CD4-positive, CD25-positive, alpha-beta regulatory T cell (primary cell): ENCODE measurements around the gene WEE1. TPM values are rescaled to one million over a fixed set of nuclear protein-coding genes. Genes with fewer than 3 reads are reported as not detected.
A peak's percentile ranks its signal among the peaks of the same experiment; 100 is the strongest.

Experiments
- ATAC-seq, 2 donors: fragments of 150-1000 bp; cut with Tn5 transposase; one replicate each; pipeline ENCODE4 v1.10.0; 2021; ENCODE audit warnings: low read depth in 2 of 2, moderate number of reproducible peaks in 2 of 2, moderate library complexity in 1 of 2
- DNase-seq, 3 donors: peaks; one replicate each; pipeline versions ENCODE4 v3.0.0 to v3.0.0-alpha.2; 2012 to 2022; ENCODE audit warnings: mixed read lengths in 1 of 3
- H3K27ac ChIP-seq: one replicate; pipeline ENCODE4 v1.7.0; 2013; ENCODE audit warnings: mild to moderate bottlenecking, low read length; ENCODE audit not compliant: insufficient read depth, poor library complexity, severe bottlenecking
- H3K27me3 ChIP-seq: one replicate; pipeline ENCODE4 v1.7.0; 2013; ENCODE audit warnings: low read length; ENCODE audit not compliant: control insufficient read depth, insufficient read depth
- H3K36me3 ChIP-seq: one replicate; pipeline ENCODE4 v1.7.0; 2013; ENCODE audit warnings: mild to moderate bottlenecking, low read length, moderate library complexity; ENCODE audit not compliant: control insufficient read depth, insufficient read depth
- H3K4me1 ChIP-seq: 2 replicates; pipeline ENCODE4 v1.7.0; 2013; ENCODE audit warnings: mild to moderate bottlenecking, low read length; ENCODE audit not compliant: insufficient read depth, control insufficient read depth, poor library complexity, severe bottlenecking
- H3K4me3 ChIP-seq: one replicate; pipeline ENCODE4 v1.7.0; 2013; ENCODE audit warnings: low read depth, mild to moderate bottlenecking, low read length, moderate library complexity
- H3K9me3 ChIP-seq, 2 experiments: 1 replicate in 1 of 2; 2 replicates in 1 of 2; pipeline ENCODE4 v1.7.0; 2013; ENCODE audit warnings: low read length in 2 of 2, mild to moderate bottlenecking in 1 of 2, moderate library complexity in 1 of 2; ENCODE audit not compliant: control insufficient read depth in 2 of 2
- H3K27ac Mint-ChIP-seq, 3 donors: one replicate each; pipeline ENCODE4 v1.8.0; 2020 to 2022; ENCODE audit warnings: mild to moderate bottlenecking in 3 of 3, mixed read lengths in 3 of 3, moderate library complexity in 2 of 3
- H3K27me3 Mint-ChIP-seq: one replicate; pipeline ENCODE4 v1.8.0; 2022; ENCODE audit warnings: mild to moderate bottlenecking, mixed read lengths
- H3K36me3 Mint-ChIP-seq: one replicate; pipeline ENCODE4 v1.8.0; 2020; ENCODE audit warnings: mixed read lengths
- H3K4me1 Mint-ChIP-seq, 4 donors: one replicate each; pipeline ENCODE4 v1.8.0; 2020 to 2022; ENCODE audit warnings: mixed read lengths in 4 of 4, mild to moderate bottlenecking in 1 of 4
- H3K4me3 Mint-ChIP-seq, 4 donors: one replicate each; pipeline ENCODE4 v1.8.0; 2020 to 2022; ENCODE audit warnings: mild to moderate bottlenecking in 4 of 4, mixed read lengths in 4 of 4, moderate library complexity in 3 of 4
- H3K9me3 Mint-ChIP-seq, 7 donors: one replicate each; pipeline ENCODE4 v1.8.0; 2020 to 2022; ENCODE audit warnings: mixed read lengths in 7 of 7, mild to moderate bottlenecking in 3 of 7, moderate library complexity in 2 of 7
- polyA plus RNA-seq, 4 donors: library from polyadenylated mRNA; unstranded; fragments of 300-500 nt; fragmentation: Illumina TruSeq; gene quantifications; one replicate each; pipeline ENCODE4 v1.2.3, GENCODE V29; 2021
- total RNA-seq: library from RNA; stranded (reverse); gene quantifications from one replicate; pipeline ENCODE4 v1.2.3, GENCODE V29; 2022

The WEE1 gene
- total RNA-seq (41.1 TPM), polyA plus RNA-seq (10 to 100 TPM; 11.5 to 25.4 (median 18.9) TPM)

GRCh38 chr11:9573052-9573774, at the start of gene WEE1:
TSS of gene WEE1 (plus strand) at chr11:9573670. CDS start at chr11:9573934, 264 bp downstream.
- H3K27me3 Mint-ChIP-seq = no peaks in the 10 kb centered on the region
- peak; percentile 94 to 95 for ATAC-seq
- Histone ChIP-seq H3K36me3 (no peaks in the 10 kb centered on the region), H3K27me3 (no peaks in the 10 kb centered on the region), H3K27ac (peak within 1 kb of the TSS; percentile 84), H3K4me1 (peaks cover 34% of the 10 kb centered on the region), H3K4me3 (peak within 1 kb of the TSS; percentile 93), H3K9me3 (no peaks in the 10 kb centered on the region)
- DNase-seq = peak; percentile 94 to 98 (median 95)
- H3K4me3 Mint-ChIP-seq = peak within 1 kb of the TSS; percentile 87 to 96 (median 90)
- peaks cover 5% of the 10 kb centered on the region for H3K36me3 Mint-ChIP-seq
- H3K27ac Mint-ChIP-seq = peak within 1 kb of the TSS; percentile 76 to 93 (median 87)
- H3K4me1 Mint-ChIP-seq = peaks cover 20 to 50% (median 36%) of the 10 kb centered on the region in 4 donors
- peaks cover 0 to 1% (median 0%) of the 10 kb centered on the region in 7 donors for H3K9me3 Mint-ChIP-seq

DNA sequence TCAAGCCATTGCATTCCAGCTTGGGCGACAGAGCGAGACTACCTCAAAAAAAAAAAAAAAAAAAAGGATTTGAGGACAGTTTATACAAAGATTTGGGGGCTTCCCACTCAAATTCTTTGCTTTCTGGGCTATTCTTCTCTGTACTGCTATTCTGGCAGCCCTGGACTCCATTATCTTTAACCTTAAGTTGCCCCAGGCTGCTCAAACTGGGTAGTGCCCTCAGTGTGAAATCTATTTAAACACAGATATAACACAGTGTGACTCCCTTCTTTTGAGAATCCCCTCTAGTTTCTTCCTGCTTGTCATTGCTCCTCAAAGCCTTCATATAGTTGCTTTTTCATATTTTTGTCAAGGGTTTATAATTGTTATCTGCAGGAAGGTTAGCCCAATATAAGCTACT, 49.5 kb upstream of the WEE1 start:
- Mint-ChIP-seq H3K27ac (no peak overlapping the region), H3K27me3 (no peaks in the 10 kb centered on the region), H3K4me3 (no peak overlapping the region), H3K36me3 (peaks cover 33% of the 10 kb centered on the region), H3K4me1 (peaks cover 0 to 2% (median 0%) of the 10 kb centered on the region in 4 donors), H3K9me3 (no peaks in the 10 kb centered on the region)
- Histone ChIP-seq H3K27ac (no peak overlapping the region), H3K4me1 (peaks cover under 1% of the 10 kb centered on the region), H3K9me3 (no peaks in the 10 kb centered on the region), H3K27me3 (no peaks in the 10 kb centered on the region), H3K4me3 (no peak overlapping the region), H3K36me3 (peaks cover 35% of the 10 kb centered on the region)
- ATAC-seq (no peak), DNase-seq (no peak)

GRCh38 chr11:9525116-9525515, 48.4 kb upstream of the WEE1 start:
- no peak for ATAC-seq
- Mint-ChIP-seq H3K4me1 (peaks cover 0 to 2% (median 0%) of the 10 kb centered on the region in 4 donors), H3K27ac (no peak overlapping the region), H3K4me3 (peak overlapping the region in 1 of 4 donors; percentile 83), H3K9me3 (no peaks in the 10 kb centered on the region), H3K36me3 (peaks cover 28% of the 10 kb centered on the region), H3K27me3 (no peaks in the 10 kb centered on the region)
- peaks cover 6% of the 10 kb centered on the region for H3K4me1 ChIP-seq
- no peaks in the 10 kb centered on the region for H3K9me3 ChIP-seq
- no peak overlapping the region for H3K4me3 ChIP-seq
- H3K36me3 ChIP-seq = peaks cover 36% of the 10 kb centered on the region
- no peaks in the 10 kb centered on the region for H3K27me3 ChIP-seq
- no peak for DNase-seq
- H3K27ac ChIP-seq = no peak overlapping the region

- H3K36me3 Mint-ChIP-seq = peaks cover 21% of the 10 kb centered on the region
- H3K9me3 Mint-ChIP-seq = no peaks in the 10 kb centered on the region
- Histone ChIP-seq H3K27ac (no peak overlapping the region), H3K4me1 (peaks cover 6% of the 10 kb centered on the region), H3K36me3 (peaks cover 28% of the 10 kb centered on the region), H3K4me3 (no peak overlapping the region), H3K9me3 (no peaks in the 10 kb centered on the region), H3K27me3 (no peaks in the 10 kb centered on the region)
- H3K4me3 Mint-ChIP-seq = no peak overlapping the region
- DNase-seq (no peak), ATAC-seq (no peak)
- peaks cover 0 to 2% (median 0%) of the 10 kb centered on the region in 4 donors for H3K4me1 Mint-ChIP-seq
- H3K27me3 Mint-ChIP-seq = no peaks in the 10 kb centered on the region
- H3K27ac Mint-ChIP-seq = no peak overlapping the region
Measured at GRCh38 chr11:9527481-9528135, 45.9 kb upstream of the WEE1 start.

- Mint-ChIP-seq H3K9me3 (no peaks in the 10 kb centered on the region), H3K27ac (no peak overlapping the region), H3K27me3 (no peaks in the 10 kb centered on the region), H3K4me3 (no peak overlapping the region), H3K4me1 (peaks cover 0 to 2% (median 0%) of the 10 kb centered on the region in 4 donors), H3K36me3 (peaks cover 19% of the 10 kb centered on the region)
- H3K36me3 ChIP-seq = peaks cover 28% of the 10 kb centered on the region
- peaks cover 6% of the 10 kb centered on the region for H3K4me1 ChIP-seq
- H3K27ac ChIP-seq = no peak overlapping the region
- DNase-seq (no peak), ATAC-seq (no peak)
- no peaks in the 10 kb centered on the region for H3K9me3 ChIP-seq
- H3K4me3 ChIP-seq = no peak overlapping the region
- H3K27me3 ChIP-seq = no peaks in the 10 kb centered on the region
Measured at GRCh38 chr11:9528136-9528501, 45.4 kb upstream of the WEE1 start.

DNA sequence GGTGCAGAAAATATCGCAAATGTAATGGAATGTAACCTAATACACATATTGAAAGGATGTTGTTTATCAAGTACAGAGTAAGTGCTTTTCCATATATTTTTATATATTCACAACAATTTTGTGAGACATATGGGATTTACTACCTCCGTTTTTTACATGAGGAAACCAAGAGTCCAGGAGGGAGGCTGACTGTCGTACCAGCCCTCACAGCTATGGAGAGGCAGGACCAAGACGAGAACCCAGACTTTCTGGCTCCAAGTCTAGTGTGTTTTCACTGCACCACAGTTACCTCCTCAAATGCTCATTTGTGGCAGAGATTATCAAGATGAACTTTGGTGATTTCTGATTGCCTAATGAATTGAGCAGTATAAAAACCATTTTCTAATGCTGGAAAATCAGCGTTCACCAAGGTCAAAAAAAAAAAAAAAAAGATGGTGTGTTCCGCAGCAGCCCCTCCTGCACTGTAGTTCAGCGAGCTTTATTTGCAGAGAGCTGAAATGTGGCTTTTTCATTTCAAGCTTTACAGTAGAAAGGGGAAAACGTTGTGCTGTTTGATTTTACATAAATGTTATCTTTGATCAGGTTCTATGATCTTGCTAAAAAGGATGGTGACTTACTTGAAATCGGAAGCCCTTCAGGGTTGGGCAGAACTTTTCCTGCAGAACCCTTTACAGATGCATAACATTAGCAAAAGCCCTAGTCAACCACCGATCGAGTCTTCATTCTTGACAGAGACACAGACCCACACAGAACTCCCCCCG, 44.7 kb upstream of the WEE1 start:
- Mint-ChIP-seq H3K36me3 (peaks cover 19% of the 10 kb centered on the region), H3K4me1 (peaks cover 0 to 2% (median 0%) of the 10 kb centered on the region in 4 donors), H3K27ac (peak overlapping the region in 2 of 3 donors; percentile 25 to 60), H3K27me3 (no peaks in the 10 kb centered on the region), H3K4me3 (peak overlapping the region in 3 of 4 donors; percentile 41 to 63 (median 54)), H3K9me3 (no peaks in the 10 kb centered on the region)
- H3K4me3 ChIP-seq = peak overlapping the region; percentile 41
- H3K4me1 ChIP-seq = peaks cover 6% of the 10 kb centered on the region
- H3K27ac ChIP-seq = peak overlapping the region; percentile 47
- no peaks in the 10 kb centered on the region for H3K9me3 ChIP-seq
- no peak for ATAC-seq
- no peaks in the 10 kb centered on the region for H3K27me3 ChIP-seq
- DNase-seq = peak in 1 of 3 donors; percentile 10
- H3K36me3 ChIP-seq = peaks cover 28% of the 10 kb centered on the region

- H3K27me3 ChIP-seq = no peaks in the 10 kb centered on the region
- peaks cover 6% of the 10 kb centered on the region for H3K4me1 ChIP-seq
- ATAC-seq (no peak), DNase-seq (no peak)
- H3K36me3 Mint-ChIP-seq = peaks cover 22% of the 10 kb centered on the region
- peak overlapping the region in 1 of 3 donors; percentile 60 for H3K27ac Mint-ChIP-seq
- peaks cover 0 to 2% (median 0%) of the 10 kb centered on the region in 4 donors for H3K4me1 Mint-ChIP-seq
- no peak overlapping the region for H3K4me3 ChIP-seq
- H3K36me3 ChIP-seq = peaks cover 28% of the 10 kb centered on the region
- no peak overlapping the region for H3K27ac ChIP-seq
- H3K9me3 ChIP-seq = no peaks in the 10 kb centered on the region
- peak overlapping the region in 1 of 4 donors; percentile 63 for H3K4me3 Mint-ChIP-seq
- H3K27me3 Mint-ChIP-seq = no peaks in the 10 kb centered on the region
- H3K9me3 Mint-ChIP-seq = no peaks in the 10 kb centered on the region
Measured at GRCh38 chr11:9529334-9529650, 44.2 kb upstream of the WEE1 start.
